Activated CD8-positive, alpha-beta T cell treated with anti-CD3 and anti-CD28 coated beads for 36 hours (primary cell): ENCODE measurements around the gene MEGF9. TPM values are rescaled to one million over a fixed set of nuclear protein-coding genes. Genes with fewer than 3 reads are reported as not detected.

Experiments used
- ATAC-seq: fragments of 200-7000 bp; cut with Tn5 transposase; one replicate; pipeline ENCODE4 v1.10.0; 2021; ENCODE audit warnings: mild to moderate bottlenecking, moderate library complexity
- CTCF ChIA-PET: fragments of 350-600 bp; sonication (Branson Sonifier 250); formaldehyde crosslinking; loops from one replicate; lab custom pipeline; 2021; ENCODE audit warnings: antibody characterized with exemption; lab: Charles Lee
- POLR2A ChIA-PET: fragments of 350-600 bp; sonication (Branson Sonifier 250); formaldehyde crosslinking; loops from one replicate; lab custom pipeline; 2021; ENCODE audit warnings: antibody characterized with exemption; lab: Charles Lee
- DNase-seq: peaks from one replicate; pipeline ENCODE4 v3.0.0-alpha.2; 2020
- H3K27ac Mint-ChIP-seq: one replicate; pipeline ENCODE4 v1.8.0; 2021; ENCODE audit warnings: mild to moderate bottlenecking, mixed read lengths
- H3K27me3 Mint-ChIP-seq: one replicate; pipeline ENCODE4 v1.8.0; 2021; ENCODE audit warnings: mixed read lengths
- H3K36me3 Mint-ChIP-seq: one replicate; pipeline ENCODE4 v1.8.0; 2021; ENCODE audit warnings: low read depth, mixed read lengths
- H3K4me1 Mint-ChIP-seq: one replicate; pipeline ENCODE4 v1.8.0; 2021; ENCODE audit warnings: low read depth, mixed read lengths
- H3K4me3 Mint-ChIP-seq: one replicate; pipeline ENCODE4 v1.8.0; 2021; ENCODE audit warnings: mild to moderate bottlenecking, moderate library complexity, mixed read lengths
- H3K9me3 Mint-ChIP-seq: one replicate; pipeline ENCODE4 v1.8.0; 2021; ENCODE audit warnings: mixed read lengths
- CTCF ChIP-seq: fragments of 200-600 bp; IDR thresholded peaks from one replicate; pipeline ENCODE4 v1.8.0; 2022; ENCODE audit warnings: antibody characterized with exemption, mild to moderate bottlenecking
- intact Hi-C: fragments of 100-400 bp; cut with micrococcal nuclease; formaldehyde crosslinking; loops from one replicate; pipeline ENCODE4 v1.10.0; 2022
- total RNA-seq, 2 experiments: library from RNA; stranded (reverse); gene quantifications; one replicate each; pipeline ENCODE4 v1.2.3, GENCODE V29; 2021

Gene MEGF9
- total RNA-seq, 2 experiments from 2014 or later, result 3.0 to 3.2 TPM

GRCh38 chr9:120621941-120622340 is 92.3 kb downstream of the MEGF9 start:
- intact Hi-C loops, result no loop called here
- Mint-ChIP-seq H3K9me3 (no peaks in the 10 kb centered on the region), H3K4me3 (no peak overlapping the region), H3K27me3 (no peaks in the 10 kb centered on the region), H3K27ac (no peak overlapping the region), H3K36me3 (no peaks in the 10 kb centered on the region), H3K4me1 (peaks cover 11% of the 10 kb centered on the region)
- CTCF ChIA-PET, result interaction anchor here (1.4 kb wide), 1 partner anchor 88 kb away, joined by 3 read pairs; no protein-coding TSS in a partner anchor
- TF ChIP-seq CTCF, result no peak
- DNase-seq (no peak), ATAC-seq (no peak)
- POLR2A ChIA-PET, result no interaction called here

GRCh38 chr9:120619751-120620655 is 94.3 kb downstream of the MEGF9 start:
- intact Hi-C loops, result no loop called here
- no peak overlapping the region for H3K4me3 Mint-ChIP-seq

GRCh38 chr9:120616966-120617935 is 97.0 kb downstream of the MEGF9 start:
- H3K4me3 Mint-ChIP-seq, result no peak overlapping the region
- no peaks in the 10 kb centered on the region for H3K27me3 Mint-ChIP-seq
- H3K36me3 Mint-ChIP-seq, result no peaks in the 10 kb centered on the region
- intact Hi-C loops, result no loop called here
- POLR2A ChIA-PET, result no interaction called here
- DNase-seq (no peak), ATAC-seq (no peak)
- no peak for TF ChIP-seq CTCF
- H3K4me1 Mint-ChIP-seq, result peaks cover 7% of the 10 kb centered on the region
- CTCF ChIA-PET, result interaction anchor here (1.6 kb wide), 1 partner anchor 11 kb away, joined by 3 read pairs; no protein-coding TSS in a partner anchor
- no peaks in the 10 kb centered on the region for H3K9me3 Mint-ChIP-seq
- no peak overlapping the region for H3K27ac Mint-ChIP-seq

More at GRCh38 chr9:120619751-120620655, 94.3 kb downstream of the MEGF9 start:
- Mint-ChIP-seq H3K9me3 (no peaks in the 10 kb centered on the region), H3K27ac (no peak overlapping the region), H3K4me1 (peaks cover 7% of the 10 kb centered on the region), H3K36me3 (no peaks in the 10 kb centered on the region), H3K27me3 (no peaks in the 10 kb centered on the region)
- CTCF ChIA-PET, result interaction anchor here (0.6 to 1.4 kb wide), 21 partner anchors 9 to 397 kb away, joined by 3 to 10 read pairs (median 4); no protein-coding TSS in a partner anchor
- peak; percentile 86 for ATAC-seq
- peak; percentile 93 for TF ChIP-seq CTCF
- POLR2A ChIA-PET, result no interaction called here
- DNase-seq, result peak; percentile 79

GRCh38 chr9:120612218-120612617 is 102.1 kb downstream of the MEGF9 start:
- POLR2A ChIA-PET, result no interaction called here
- no peak for ATAC-seq

More at GRCh38 chr9:120612218-120612617, 102.1 kb downstream of the MEGF9 start:
- Mint-ChIP-seq H3K27ac (no peak overlapping the region), H3K27me3 (no peaks in the 10 kb centered on the region), H3K4me3 (no peak overlapping the region), H3K9me3 (no peaks in the 10 kb centered on the region), H3K4me1 (no peaks in the 10 kb centered on the region), H3K36me3 (no peaks in the 10 kb centered on the region)
- no peak for DNase-seq
- TF ChIP-seq CTCF, result no peak
- intact Hi-C loops, result no loop called here
- CTCF ChIA-PET, result interaction anchor here (0.8 to 1.8 kb wide), 2 partner anchors 11 to 78 kb away, joined by 3 read pairs; no protein-coding TSS in a partner anchor
